NCI-H146 treated with DMSO at 0.1 percent for 48 hours (cell line): Measurements from ENCODE around the gene CCDC174.

ENCODE experiments used
- DNase-seq: peaks from one replicate; lab custom pipeline; 2025; ENCODE audit not compliant: unreplicated experiment; lab: John Stamatoyannopoulos, UW

CCDC174 gene

GRCh38 chr3:14698601-14699244 is 47.2 kb downstream of the CCDC174 start:
- no peak for DNase-seq

DNA sequence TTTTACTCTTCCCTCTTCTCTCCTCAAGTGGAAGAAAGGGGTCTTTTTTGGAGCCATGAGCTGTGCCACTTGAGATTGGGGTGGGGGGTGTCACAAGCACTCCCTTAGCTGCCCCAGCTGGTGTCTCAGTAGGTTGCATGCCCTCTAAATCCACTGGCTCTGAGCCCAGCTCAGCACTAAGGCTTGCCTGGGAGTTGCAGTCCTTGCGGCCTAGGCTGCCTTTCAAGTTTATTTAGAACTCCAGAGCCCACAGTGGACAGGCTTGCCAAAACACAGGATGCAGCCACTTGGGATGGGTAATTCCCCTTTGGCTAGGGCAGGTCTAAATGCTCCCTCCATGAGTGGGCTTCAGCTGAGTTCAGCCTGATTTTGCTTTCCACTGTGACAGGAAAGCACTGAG is 48.1 kb downstream of the CCDC174 start:
- no peak for DNase-seq

DNA sequence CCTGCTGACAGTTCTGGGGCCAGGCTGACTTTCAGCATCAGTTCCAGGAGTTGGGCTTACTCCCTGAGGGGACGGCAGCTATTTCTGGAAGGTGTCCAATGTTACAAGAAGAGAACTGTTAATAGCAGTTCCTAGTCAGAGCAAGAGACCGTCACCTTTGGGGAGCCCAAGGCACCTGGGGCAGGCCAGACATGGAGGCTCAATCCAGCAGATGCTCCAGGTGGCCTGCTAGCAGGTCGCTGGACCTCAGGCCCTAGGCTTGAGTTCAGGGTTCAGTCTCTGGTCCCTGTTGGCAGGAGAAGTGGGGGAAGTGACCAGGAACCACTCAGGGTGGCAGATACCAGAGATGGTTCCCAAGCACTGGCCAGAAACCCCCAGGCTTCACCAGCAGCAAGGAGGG is 49.3 kb downstream of the CCDC174 start:
- no peak for DNase-seq

DNA sequence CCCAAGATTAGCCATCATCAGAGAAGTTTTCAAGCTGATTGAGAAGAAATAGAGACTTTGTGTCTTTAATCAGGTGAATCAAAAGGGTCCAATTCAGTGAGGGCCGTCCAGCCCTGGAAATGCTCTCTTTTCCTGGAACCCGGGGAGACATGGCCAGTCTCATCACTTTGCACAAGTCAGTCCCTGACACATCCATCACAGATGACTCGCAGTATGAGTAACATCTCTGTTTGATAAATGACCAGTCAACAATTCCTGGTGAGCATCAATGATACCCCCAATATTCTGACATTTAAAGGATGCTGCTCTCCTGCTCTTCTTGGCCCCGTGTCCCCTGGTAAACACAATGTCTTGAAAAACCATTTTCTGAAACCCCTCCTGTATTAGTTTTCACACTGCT is 50.1 kb downstream of the CCDC174 start:
- no peak for DNase-seq

DNA sequence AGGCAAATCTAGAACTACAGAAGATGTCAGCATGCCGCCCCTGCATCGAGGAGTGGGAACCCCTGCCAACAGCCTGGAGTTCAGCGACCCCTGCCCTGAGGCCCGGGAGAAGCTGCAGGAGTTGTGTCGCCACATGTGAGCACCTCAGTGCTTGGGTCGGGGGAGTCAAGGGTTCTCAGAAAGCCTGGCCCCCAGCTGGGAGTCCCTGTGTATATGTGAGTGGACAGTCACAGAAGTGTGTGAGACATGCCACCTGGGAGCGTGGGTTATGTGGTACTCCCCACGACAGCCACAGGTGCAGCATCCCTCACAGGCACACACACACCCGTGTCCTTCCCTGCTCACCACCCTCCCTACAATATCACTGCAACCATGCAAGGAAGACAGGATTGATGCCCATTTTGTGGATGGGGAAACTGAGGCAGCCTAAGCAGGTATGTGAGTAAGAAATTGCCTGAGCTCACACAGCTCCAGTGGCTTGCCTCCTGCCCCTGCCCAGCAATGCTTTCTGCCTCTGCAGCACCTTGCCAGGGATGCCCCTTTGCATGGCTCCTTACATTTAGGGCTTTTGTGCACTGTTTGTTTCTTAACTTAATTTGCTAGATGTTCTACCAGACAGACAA is 51.7 kb downstream of the CCDC174 start:
- DNase-seq, result no peak

- DNase-seq, result no peak
Measured at GRCh38 chr3:14703791-14704190, 52.2 kb downstream of the CCDC174 start.

DNA sequence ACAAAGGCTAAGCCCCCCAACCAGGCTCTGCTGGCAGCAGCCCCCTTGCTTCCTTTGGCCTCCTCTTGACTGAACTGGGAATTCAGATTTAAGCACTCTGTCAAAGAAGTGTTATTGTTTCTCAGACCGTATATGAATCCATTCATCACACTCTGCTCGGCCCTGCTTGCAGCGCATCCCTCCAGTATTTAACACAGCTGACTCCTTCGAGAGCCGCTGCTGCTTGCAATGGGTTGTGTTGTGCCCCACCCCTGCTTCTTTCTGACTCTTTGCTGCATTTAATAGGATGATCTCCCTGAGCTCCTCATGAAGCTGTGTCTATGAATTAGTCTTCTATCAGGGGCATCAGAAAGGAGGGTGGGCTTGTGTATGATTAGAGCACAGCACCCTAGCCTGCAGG is 54.5 kb downstream of the CCDC174 start:
- no peak for DNase-seq

DNA sequence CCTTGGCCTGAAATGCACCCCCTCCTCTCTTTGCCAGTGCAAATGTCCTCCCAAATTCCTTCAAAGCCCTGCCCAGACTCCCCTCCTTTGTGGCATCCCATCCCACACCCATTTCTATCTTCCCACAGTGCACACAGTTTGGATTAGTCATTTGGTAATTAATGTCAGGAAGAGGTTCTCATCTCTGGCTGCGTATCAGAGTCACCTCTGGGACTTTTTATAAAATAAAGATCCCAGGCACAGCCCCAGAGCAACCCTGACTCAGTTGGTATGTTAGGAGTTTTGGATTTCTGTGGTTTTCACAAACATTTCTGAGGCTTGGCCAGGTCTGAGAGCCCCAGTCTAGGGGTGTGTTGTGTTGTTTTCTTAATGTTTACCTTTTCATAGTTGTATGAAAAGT is 65.0 kb downstream of the CCDC174 start:
- DNase-seq, result no peak

DNA sequence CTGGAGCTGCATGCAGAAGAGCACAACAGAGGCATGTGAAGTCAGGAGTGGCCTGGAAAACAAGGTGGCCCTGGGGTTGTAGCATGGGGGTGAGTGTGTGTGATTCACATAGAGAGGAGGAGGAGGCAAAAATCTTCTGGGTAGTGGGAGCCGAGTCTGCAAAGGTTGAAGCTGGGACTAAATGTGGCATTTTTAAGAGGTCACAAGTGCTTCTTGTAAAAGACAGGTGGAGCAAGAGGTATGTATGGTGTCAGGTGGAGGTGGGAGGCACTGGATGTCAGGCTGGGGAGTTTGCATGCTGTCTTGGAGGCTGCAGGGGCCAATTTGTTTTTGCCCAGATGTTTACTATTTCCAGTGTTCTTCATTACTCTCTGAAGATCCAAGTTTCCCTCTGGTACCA is 65.7 kb downstream of the CCDC174 start:
- no peak for DNase-seq

- no peak for DNase-seq
Measured at GRCh38 chr3:14718539-14718938, 67.0 kb downstream of the CCDC174 start.

DNA sequence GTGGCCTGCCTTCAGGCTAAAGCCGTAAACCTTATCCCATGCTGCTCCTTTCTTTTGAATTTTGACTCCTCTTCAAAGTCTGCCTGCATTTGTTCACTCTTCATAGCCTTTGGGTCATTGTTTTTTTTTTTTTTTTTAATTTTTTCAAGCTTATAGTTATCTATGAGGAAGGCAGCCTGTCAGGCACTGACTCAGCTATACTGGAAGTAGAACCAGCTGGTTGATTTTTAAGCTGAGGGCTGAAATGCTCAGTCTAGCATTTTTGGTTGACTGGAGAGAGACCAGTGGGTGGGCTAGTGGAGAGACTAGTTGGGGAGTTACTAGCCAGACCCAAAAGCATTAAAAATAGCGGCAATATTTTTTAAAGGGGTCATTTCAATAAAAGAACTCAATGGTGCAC is 67.4 kb downstream of the CCDC174 start:
- no peak for DNase-seq

GRCh38 chr3:14721126-14721864 is 69.7 kb downstream of the CCDC174 start:
- no peak for DNase-seq
